Spleen (tissue), 11 donors: ENCODE data around the gene TNFRSF14. TPM values are rescaled to one million over a fixed set of nuclear protein-coding genes. Genes with fewer than 3 reads are reported as not detected.

Experiments
- DNase-seq: peaks from one replicate; pipeline ENCODE4 v3.0.0-alpha.2; 2020
- H3K27ac ChIP-seq, 8 donors: fragments of 200-600 bp; sonication (generic) in 7 of 8; 1 replicate in 4 of 8; 2 replicates in 4 of 8; pipeline versions ENCODE4 v1.5.0 to v1.8.0; 2016 to 2021; ENCODE audit warnings: inconsistent platforms in 4 of 8, mild to moderate bottlenecking in 4 of 8, moderate library complexity in 1 of 8
- H3K27me3 ChIP-seq, 7 donors: fragments of 200-600 bp; sonication (generic) in 6 of 7; replicated peaks in 1 of 7; 1 replicate in 4 of 7; 2 replicates in 3 of 7; pipeline versions ENCODE4 v1.5.0 to v1.8.0; 2016 to 2021; ENCODE audit warnings: inconsistent platforms in 3 of 7, mild to moderate bottlenecking in 1 of 7
- H3K36me3 ChIP-seq, 6 donors: fragments of 200-600 bp; sonication (generic) in 5 of 6; 1 replicate in 4 of 6; 2 replicates in 2 of 6; pipeline versions ENCODE4 v1.5.0 to v1.8.0; 2016 to 2021; ENCODE audit warnings: inconsistent platforms in 2 of 6
- H3K4me1 ChIP-seq, 6 donors: fragments of 200-600 bp; sonication (generic) in 5 of 6; 1 replicate in 3 of 6; 2 replicates in 3 of 6; pipeline versions ENCODE4 v1.5.0 to v1.8.0; 2016 to 2021; ENCODE audit warnings: inconsistent platforms in 3 of 6
- H3K4me3 ChIP-seq, 8 donors: fragments of 200-600 bp; sonication (generic) in 7 of 8; 1 replicate in 4 of 8; 2 replicates in 4 of 8; pipeline versions ENCODE4 v1.5.0 to v1.8.0; 2016 to 2021; ENCODE audit warnings: inconsistent platforms in 4 of 8, mild to moderate bottlenecking in 4 of 8, moderate library complexity in 2 of 8
- H3K9me3 ChIP-seq, 8 donors: fragments of 200-600 bp; sonication (generic) in 7 of 8; 1 replicate in 4 of 8; 2 replicates in 4 of 8; pipeline versions ENCODE4 v1.5.0 to v1.8.0; 2016 to 2021; ENCODE audit warnings: inconsistent platforms in 4 of 8
- CTCF ChIP-seq, 11 experiments: fragments of 200-600 bp in 7 of 11; fragments of 450-650 bp in 4 of 11; sonication (generic) in 4 of 11; IDR thresholded peaks in 8 of 11; conservative IDR thresholded peaks in 3 of 11; 1 replicate in 7 of 11; 2 replicates in 4 of 11; pipeline versions ENCODE4 v1.4.0 to v1.8.0; 2016 to 2021; ENCODE audit warnings: antibody characterized with exemption in 11 of 11, inconsistent platforms in 4 of 11, mild to moderate bottlenecking in 1 of 11
- POLR2A ChIP-seq, 3 donors: fragments of 450-650 bp; IDR thresholded peaks; one replicate each; pipeline ENCODE4 v1.5.1; 2017; ENCODE audit warnings: antibody characterized with exemption in 3 of 3, mild to moderate bottlenecking in 1 of 3
- POLR2AphosphoS5 ChIP-seq, 3 donors: sonication (generic); formaldehyde crosslinking; IDR thresholded peaks; one replicate each; pipeline ENCODE4 v1.5.1; 2017; ENCODE audit warnings: antibody characterized with exemption in 3 of 3
- WGBS, 5 donors: extraction: QIAGEN DNeasy Blood & Tissue Kit in 3 of 5; methylation state at CpG; one replicate each; pipeline versions ENCODE4 v1.1.5 to v1.1.7; 2013 to 2018; 5-methylcytosine and 5-hydroxymethylcytosine counted together
- intact Hi-C: fragments of 100-400 bp; cut with DNase I; formaldehyde crosslinking; loops from one replicate; pipeline ENCODE4 v1.15.0; 2023; ENCODE audit warnings: low total_unique reads
- polyA plus RNA-seq, 3 donors: library from polyadenylated mRNA; stranded (reverse); fragments of 200-250 nt; gene quantifications; one replicate each; pipeline ENCODE4 v1.2.1, GENCODE V29; 2013
- total RNA-seq, 7 donors: library from RNA; depleted of rRNA in 3 of 7; stranded (reverse); fragments of >200 nt in 3 of 7; fragmentation: NEBNext Ultra II Directional in 4 of 7; extraction: Animal tissue kit (Norgen Biotek cat#: 25700) in 4 of 7; gene quantifications; one replicate each; pipeline versions ENCODE4 v1.1.0 to v1.2.1, GENCODE V29; 2016 to 2021
- donor health status: healthy with polysubstance abuse.
- donor health status: DM: no; HTN: no; CAD: no; lungs with moderate emphysema.
- donor health status: DM: no; HTN: no; CAD: no.
- donor health status: Bipolar disorder and iron deficiency.
- donor health status: healthy.
- donor health status: DM: no; HTN: no; CAD: no.
- donor health status: DM: yes; HTN: yes; CAD: no.

TNFRSF14 gene
- total and polyA plus RNA-seq, 10 donors = 146 to 366 (median 191) TPM

- no peak for TF ChIP-seq CTCF (IDR thresholded peaks at IDR 0.05 in 8 of 11, conservative IDR thresholded peaks at IDR 0.05 in 3 of 11)
- TF ChIP-seq POLR2AphosphoS5 (IDR thresholded peaks at IDR 0.05) = no peak
- no peak for TF ChIP-seq POLR2A (IDR thresholded peaks at IDR 0.05)
- DNase-seq = no peak
- Histone ChIP-seq H3K9me3 (peaks cover 0 to 41% (median 37%) of the 10 kb centered on the region in 8 donors), H3K27me3 (peaks cover 0 to 37% (median 8%) of the 10 kb centered on the region in 7 donors), H3K4me1 (peaks cover 0 to 6% (median 0%) of the 10 kb centered on the region in 6 donors), H3K36me3 (no peaks in the 10 kb centered on the region), H3K27ac (no peak overlapping the region), H3K4me3 (no peak overlapping the region)
- WGBS, 5 donors = 76 to 90% (median 85%) methylated on average over 11 of the region's 11 CpGs
- intact Hi-C loops = no loop called here
Observed at GRCh38 chr1:2612591-2613365, 56.6 kb downstream of the TNFRSF14 start.

Other genes starting within 250 kb of the TNFRSF14 start
- gene MORN1, start 164.8 kb upstream of the TNFRSF14 start, total RNA-seq = 10 to 100 TPM in 2 of 7 donors, 1 to 10 TPM in 5; 5.9 to 13.5 (median 8.4) TPM
- 1 to 10 TPM; 1.9 to 5.8 (median 2.2) TPM for gene MORN1, start 164.8 kb upstream of the TNFRSF14 start, polyA plus RNA-seq
- gene RER1, start 164.5 kb upstream of the TNFRSF14 start, total RNA-seq = 100 to 1,000 TPM in 3 of 7 donors, 10 to 100 TPM in 4; 70.1 to 131 (median 91.8) TPM
- 10 to 100 TPM; 51.1 to 77.0 (median 68.7) TPM for gene RER1, start 164.5 kb upstream of the TNFRSF14 start, polyA plus RNA-seq
- 10 to 100 TPM; 10.2 to 18.9 (median 16.3) TPM for gene PEX10, start 143.8 kb upstream of the TNFRSF14 start, total RNA-seq
- gene PEX10, start 143.8 kb upstream of the TNFRSF14 start, polyA plus RNA-seq = 10 to 100 TPM; 12.5 to 19.1 (median 13.0) TPM
- gene PLCH2, start 80.1 kb upstream of the TNFRSF14 start, total RNA-seq = 10 to 100 TPM in 1 of 7 donors, 1 to 10 TPM in 6; 2.2 to 21.0 (median 9.5) TPM
- gene PLCH2, start 80.1 kb upstream of the TNFRSF14 start, polyA plus RNA-seq = 10 to 100 TPM in 1 of 3 donors, 1 to 10 TPM in 2; 5.4 to 10.8 (median 6.5) TPM
- 10 to 100 TPM; 34.9 to 49.5 (median 47.6) TPM for gene PANK4, start 29.8 kb upstream of the TNFRSF14 start, total RNA-seq
- 10 to 100 TPM; 13.8 to 30.6 (median 14.0) TPM for gene PANK4, start 29.8 kb upstream of the TNFRSF14 start, polyA plus RNA-seq
- gene HES5, start 26.1 kb upstream of the TNFRSF14 start, total RNA-seq = under 1 TPM in 4 of 7 donors, not detected in 3; 0.36 to 0.54 (median 0.42) TPM
- gene HES5, start 26.1 kb upstream of the TNFRSF14 start, polyA plus RNA-seq = under 1 TPM in 1 of 3 donors, not detected in 2; 0.36 TPM
- gene PRXL2B, start 30.4 kb downstream of the TNFRSF14 start, total RNA-seq = 10 to 100 TPM; 21.9 to 43.0 (median 26.7) TPM
- 10 to 100 TPM; 10.7 to 29.0 (median 13.2) TPM for gene PRXL2B, start 30.4 kb downstream of the TNFRSF14 start, polyA plus RNA-seq
- gene MMEL1, start 76.6 kb downstream of the TNFRSF14 start, total RNA-seq = 1 to 10 TPM in 6 of 7 donors, not detected in 1; 1.9 to 4.6 (median 3.5) TPM
- gene MMEL1, start 76.6 kb downstream of the TNFRSF14 start, polyA plus RNA-seq = 1 to 10 TPM; 2.5 to 6.4 (median 2.9) TPM
- gene TTC34, start 245.3 kb downstream of the TNFRSF14 start, total RNA-seq = 1 to 10 TPM in 6 of 7 donors, under 1 TPM in 1; 0.64 to 2.8 (median 1.8) TPM
- under 1 TPM; 0.09 to 0.51 (median 0.13) TPM for gene TTC34, start 245.3 kb downstream of the TNFRSF14 start, polyA plus RNA-seq